GM19099 (cell line): Measurements from ENCODE around the gene TIMM22.

Experiments used
- POLR2A ChIP-seq: IDR thresholded peaks from 3 replicates; pipeline ENCODE4 v1.6.1; 2011; ENCODE audit warnings: low read depth; ENCODE audit not compliant: insufficient read length; ENCODE audit errors: extremely low read depth

TIMM22 gene

GRCh38 chr17:967122-967521 is 29.8 kb upstream of the TIMM22 start:
- no peak for TF ChIP-seq POLR2A

DNA sequence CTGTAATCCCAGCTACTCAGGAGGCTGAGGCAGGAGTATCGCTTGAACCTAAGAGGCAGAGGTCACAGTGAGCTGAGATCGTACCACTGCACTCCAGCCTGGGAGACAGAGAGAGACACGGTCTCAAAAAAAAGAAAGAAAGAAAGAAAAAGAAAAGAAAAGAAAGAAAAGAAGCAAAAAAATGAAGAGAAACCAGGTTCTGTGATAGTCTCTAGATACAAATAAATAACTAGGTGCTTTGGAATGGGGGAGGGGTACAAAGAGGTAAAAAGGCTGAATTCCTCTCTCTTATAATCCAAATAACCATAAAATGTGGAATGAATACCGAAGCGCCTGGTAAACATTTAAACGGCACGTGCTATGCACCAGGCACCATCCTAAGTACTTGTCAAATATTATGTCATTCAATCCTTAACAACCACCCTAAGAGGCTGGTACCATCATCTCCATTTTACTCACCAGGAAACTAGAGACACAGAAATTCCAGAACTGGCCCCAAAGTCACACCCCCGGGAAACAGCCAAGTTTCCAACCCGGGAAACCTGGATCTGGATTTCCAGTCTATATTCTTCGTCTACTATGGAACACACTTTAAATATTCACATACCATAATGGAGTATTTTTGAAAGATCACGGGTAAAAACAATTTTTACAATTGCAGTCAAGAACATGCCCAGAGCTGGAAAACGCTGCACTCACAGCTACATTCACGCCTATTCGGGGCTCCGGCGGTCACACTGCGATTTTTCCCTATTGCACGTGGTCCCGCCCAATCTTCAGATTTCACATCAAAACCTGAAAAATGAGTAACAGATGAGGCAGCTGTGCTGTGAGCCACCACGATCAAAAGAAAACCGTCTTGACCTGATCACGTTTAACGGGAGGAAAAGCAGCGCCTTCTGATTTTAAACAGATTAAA is 27.9 kb upstream of the TIMM22 start:
- TF ChIP-seq POLR2A, result no peak

DNA sequence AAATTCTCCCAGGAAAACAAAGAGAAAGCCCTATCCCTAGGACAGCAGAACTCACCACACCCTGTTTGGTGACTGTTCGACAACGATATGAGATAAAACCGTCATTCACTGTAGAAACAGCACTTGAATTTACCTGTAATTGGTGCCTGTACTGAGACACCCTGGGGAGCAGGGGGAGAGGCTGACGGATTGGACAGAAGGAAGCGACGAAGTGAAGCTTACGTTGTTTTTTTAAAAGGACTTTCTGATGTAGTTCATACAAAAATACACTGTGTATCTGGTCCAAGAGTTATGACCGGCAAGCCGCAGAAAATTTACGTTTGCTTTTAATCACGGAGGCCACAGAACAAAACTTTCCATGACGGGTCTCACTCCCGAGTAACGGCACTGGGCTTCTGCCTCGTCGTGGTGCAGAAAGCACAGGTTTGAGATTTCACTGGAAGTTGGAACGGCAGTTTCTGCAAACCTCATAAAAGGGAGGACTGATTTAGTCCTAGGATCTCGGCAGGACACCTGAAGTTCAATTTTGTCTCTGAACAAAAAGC is 27.0 kb upstream of the TIMM22 start:
- TF ChIP-seq POLR2A, result no peak

- no peak for TF ChIP-seq POLR2A
Measured at GRCh38 chr17:970364-970763, 26.6 kb upstream of the TIMM22 start.

- no peak for TF ChIP-seq POLR2A
Measured at GRCh38 chr17:973053-973452, 23.9 kb upstream of the TIMM22 start.

DNA sequence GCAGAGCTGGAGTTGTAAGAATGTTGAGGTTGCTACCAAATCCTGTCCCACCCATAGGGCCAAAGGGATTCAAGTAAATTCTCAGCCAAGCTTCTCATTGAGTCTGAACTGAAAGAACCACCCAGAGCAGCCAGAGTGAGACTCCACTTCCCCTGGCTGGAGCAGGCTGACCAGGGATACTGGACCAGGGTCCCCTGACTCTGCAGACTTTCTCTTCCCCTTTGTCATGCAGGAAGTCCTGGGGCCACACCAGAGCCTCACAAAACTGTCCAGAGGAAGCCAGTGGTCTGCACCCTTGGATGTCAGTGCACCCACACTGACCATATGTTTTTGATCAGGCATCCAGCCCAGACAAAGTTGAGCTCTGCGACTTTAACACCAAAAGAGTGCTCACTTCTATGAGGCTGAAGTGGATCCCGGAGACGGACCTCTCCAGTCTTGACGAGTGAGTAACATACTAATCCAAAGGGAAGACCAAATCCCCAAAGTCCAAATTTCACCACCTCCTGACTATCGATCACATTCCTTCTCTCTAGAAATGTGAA is 21.5 kb upstream of the TIMM22 start:
- TF ChIP-seq POLR2A, result no peak

DNA sequence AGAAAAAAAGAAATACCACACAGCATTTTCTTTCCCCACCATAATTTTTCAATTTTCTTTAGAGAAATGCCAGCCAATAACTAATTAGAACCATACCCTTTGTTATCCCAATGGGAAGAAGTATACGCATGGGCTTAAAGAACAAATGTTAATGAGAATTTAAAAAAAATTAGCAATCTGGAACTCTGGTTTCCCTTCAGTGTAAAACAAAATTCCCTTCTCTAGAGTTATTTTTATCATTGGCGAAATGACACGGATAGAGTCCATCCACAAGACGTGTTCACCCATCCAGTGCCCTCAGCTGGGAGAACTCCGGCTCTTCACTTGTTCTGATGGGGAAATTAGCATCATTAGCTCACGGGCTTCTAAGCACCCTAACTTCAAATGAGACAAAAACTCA is 20.6 kb upstream of the TIMM22 start:
- TF ChIP-seq POLR2A, result no peak

- TF ChIP-seq POLR2A, result no peak
Measured at GRCh38 chr17:977166-977565, 19.8 kb upstream of the TIMM22 start.

- TF ChIP-seq POLR2A, result no peak
Measured at GRCh38 chr17:978103-979093, 18.5 kb upstream of the TIMM22 start.

DNA sequence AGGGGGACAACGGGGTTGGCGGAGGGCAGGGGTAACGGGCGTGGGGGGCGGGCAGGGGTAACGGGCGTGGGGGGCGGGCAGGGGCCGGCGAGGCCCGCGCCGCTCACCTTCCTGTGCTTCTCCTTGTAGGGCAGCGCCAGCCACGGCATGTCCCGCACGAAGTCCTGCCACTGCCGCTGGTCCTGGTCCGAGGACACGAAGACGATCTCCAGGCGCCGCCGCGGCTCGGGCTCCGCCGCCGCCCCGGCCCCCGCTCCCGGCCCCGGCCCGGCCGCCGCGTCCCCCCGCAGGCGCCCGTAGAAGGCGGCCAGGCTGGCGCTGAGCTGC is 17.8 kb upstream of the TIMM22 start:
- TF ChIP-seq POLR2A, result no peak

DNA sequence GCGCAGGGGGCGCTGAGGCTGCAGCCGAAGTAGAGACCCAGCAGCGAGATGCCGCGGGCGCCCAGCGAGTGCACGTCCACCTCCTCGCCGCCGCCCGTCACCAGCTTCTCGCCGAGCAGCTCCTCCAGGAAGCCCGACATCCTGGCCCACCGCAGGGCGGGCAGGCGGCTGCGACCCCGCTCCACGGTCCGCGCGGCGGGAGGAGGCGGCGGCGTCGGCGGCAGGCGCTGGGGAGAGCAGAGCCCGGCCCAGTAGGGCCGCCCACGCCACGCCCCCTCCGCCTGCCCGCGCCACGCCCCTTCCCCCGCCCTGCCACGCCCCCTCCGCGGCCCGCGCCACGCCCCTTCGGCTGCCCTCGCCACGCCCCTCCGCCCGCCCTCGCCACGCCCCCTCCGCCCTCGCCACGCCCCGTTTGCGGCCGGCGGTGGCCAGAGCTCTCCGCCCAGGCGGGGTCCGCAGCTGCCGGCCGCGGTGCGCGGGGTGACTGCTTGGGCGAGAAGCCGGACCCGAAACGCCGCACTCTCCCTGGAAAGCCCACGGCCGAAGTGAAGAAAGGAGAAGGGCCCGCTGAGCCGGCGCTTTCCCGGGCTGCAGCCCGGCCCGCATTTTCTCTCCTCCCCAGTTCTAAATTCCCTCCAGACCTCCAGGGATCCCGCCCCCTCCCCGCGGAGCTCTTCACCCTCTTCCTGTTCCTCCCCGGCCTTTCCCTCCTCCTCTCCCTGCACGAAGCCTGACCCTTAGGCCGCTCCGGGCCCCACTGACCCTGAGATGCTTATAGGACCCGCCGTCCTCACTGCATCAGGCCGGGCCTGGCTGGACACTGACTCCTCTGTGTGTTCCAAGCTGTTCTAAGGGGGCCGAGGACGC is 17.2 kb upstream of the TIMM22 start, which contains the start of gene NXN:
TSS of gene NXN (minus strand) at position 238 of the 867 bp plus-strand sequence.
- TF ChIP-seq POLR2A, result no peak

- TF ChIP-seq POLR2A, result no peak
Measured at GRCh38 chr17:980406-981291, 16.3 kb upstream of the TIMM22 start.

DNA sequence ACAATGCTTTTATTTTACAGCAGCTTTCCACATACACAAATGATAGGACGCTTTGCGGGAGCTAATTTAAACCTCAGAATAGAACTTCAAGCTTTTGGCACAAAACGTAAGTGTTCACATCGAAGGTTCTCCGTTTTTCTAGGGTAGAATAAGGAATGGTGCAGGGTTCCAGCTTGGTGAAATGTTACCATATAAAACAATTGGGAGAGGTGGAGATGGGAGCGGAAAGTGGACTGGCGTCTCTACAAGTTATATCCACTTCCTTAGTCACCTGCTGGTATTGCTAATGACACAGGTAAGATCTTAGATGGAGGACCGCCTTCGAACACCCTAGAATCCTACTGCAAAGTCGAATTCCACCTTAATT is 15.7 kb upstream of the TIMM22 start:
- TF ChIP-seq POLR2A, result no peak
